Stimulated activated CD8-positive, alpha-beta memory T cell treated with anti-CD3 and anti-CD28 coated beads, Interleukin-15, amount 100 ng/mL, for 4 hours (primary cell): ENCODE measurements around the gene BCL2.
"Not testable (repeated sequence)": the region's sequence is repeated elsewhere in the genome, so short reads cannot be mapped to it uniquely, and the experiment has no call there.

Experiments used
- DNase-seq, 2 donors: peaks; one replicate each; pipeline ENCODE4 v3.0.0-alpha.2; 2020; ENCODE audit warnings: low read depth in 2 of 2

Gene BCL2

DNA sequence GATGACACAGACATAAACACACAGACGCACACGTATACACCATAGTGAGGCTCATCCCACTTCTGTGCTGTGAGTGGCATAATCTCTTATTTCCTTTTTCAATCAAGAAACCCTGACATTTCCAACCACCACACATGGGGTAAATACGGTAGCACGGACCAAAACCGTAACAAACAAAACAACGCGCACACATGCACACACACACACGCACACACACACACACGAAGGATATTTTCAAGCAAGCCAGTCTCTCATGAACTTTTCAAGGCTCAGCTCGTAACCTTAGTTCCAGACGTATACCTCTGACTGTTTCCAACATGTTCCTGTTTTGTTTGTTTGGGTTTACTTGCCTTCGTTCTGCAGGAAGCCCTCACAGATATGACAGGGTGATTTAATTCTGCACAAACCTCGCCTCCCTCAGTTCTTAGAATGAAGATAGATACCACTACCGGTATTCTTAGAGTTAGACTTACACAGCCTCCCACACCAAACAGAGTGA, 119.8 kb downstream of the BCL2 start:
- no peak for DNase-seq

GRCh38 chr18:63198868-63199742, 120.5 kb downstream of the BCL2 start:
- DNase-seq = no peak

DNA sequence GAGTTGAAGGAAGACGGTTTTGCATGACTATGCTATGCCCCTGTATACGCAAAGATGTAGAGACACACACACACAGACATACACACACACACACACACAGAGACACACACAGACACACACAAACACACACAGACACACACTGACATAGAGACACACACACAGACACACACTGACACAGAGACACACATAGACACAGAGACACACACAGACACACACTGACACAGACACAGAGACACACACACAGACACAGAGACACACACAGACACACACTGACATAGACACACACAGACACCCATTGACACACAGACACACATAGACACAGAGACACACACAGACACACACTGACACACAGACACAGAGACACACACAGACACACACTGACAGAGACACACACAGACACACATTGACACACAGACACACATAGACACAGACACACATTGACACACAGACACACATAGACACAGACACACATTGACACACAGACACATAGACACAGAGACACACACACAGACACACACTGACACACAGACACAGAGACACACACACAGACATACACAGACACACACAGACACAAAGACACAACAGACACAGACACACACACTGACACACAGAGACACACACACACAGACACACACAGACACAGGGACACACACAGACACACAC, 121.3 kb downstream of the BCL2 start:
- DNase-seq = no peak

DNA sequence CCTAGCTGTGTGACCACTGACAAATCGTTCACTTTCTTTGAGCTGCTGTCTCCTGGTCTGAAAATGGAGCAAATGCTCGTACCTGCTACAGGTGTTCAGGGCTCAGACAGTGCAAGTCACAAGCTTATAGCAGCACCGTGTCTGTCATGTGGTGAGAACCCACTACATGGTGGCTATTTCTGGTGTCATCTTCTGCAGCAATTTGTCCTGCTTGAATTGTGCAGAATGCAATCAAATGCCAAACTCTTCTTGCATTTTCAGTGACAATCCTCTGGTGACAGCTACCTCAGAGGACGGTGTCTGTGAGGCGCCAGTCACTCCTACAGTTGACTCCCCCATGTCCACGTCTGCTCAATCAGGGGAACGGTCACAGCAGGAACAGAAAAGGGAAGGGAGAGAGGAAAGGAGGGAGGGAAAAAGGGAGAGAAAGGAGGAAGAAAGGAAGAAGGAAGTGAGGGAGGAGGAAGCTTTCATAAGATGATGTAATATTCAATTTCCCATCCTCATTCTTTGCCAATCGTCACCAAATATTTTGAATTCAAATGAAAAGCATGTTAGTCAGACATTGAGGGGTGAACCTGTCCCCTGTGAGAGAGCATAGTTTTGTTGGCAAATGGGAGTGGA, 122.2 kb downstream of the BCL2 start:
- no peak for DNase-seq

DNA sequence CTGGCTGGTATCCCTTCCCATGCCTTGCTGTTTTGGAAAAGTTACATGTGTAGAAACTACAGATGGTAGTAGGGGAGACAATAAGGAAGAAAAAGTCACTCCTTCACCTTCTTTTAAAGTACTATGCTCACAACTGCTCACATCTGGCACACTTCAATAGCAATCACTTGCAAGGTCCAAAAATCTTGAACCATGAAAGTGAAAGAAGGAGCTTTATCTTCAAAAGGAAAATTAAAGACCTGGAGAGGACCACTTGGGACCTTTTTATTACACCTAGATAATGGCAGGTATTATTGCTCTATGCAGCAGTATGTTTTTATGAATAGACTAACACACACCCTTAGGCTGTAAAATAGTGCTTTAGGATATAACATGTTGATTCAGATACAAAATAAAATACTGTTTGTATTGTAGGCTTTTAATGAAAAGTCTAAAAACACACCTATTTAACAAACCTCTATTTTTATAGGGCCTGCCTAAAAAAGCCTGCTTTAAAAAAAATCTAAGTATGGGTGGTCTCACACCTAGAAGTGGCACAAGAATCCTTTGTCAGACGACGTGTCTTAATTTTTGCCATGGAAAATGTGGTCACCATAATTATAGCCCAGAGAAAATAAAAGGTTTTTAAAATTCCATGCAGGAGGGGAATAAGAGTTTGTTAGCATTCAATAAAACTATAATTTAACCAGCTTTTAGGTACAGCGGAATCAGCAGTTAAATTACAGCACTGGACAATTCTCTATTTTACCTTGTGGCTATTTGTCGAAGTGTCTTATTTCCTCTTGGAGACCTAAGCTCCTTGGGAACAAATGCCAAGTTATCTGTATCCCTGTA, 124.0 kb downstream of the BCL2 start:
- no peak for DNase-seq

DNA sequence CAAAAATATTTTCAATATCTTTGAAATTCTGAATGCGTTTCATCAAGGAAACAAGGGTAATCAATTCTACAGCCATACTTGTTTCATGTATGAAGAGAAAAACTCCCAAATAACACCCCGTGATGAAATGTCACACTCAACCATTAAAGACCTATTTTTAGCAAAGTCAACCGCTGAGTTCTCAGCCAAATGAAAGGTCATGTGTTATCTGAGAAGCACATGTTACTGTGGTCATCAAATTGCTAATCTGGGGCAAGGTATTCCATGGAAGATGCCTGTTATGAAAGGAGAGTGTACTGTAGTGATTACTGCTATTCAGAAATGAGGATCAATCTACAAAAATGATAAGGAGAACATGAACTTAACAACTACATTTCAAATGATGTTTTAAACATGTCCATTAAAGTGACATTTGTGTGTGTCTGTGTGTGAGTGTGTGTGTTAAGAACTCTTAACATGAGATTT, 126.7 kb downstream of the BCL2 start:
- no peak for DNase-seq

DNA sequence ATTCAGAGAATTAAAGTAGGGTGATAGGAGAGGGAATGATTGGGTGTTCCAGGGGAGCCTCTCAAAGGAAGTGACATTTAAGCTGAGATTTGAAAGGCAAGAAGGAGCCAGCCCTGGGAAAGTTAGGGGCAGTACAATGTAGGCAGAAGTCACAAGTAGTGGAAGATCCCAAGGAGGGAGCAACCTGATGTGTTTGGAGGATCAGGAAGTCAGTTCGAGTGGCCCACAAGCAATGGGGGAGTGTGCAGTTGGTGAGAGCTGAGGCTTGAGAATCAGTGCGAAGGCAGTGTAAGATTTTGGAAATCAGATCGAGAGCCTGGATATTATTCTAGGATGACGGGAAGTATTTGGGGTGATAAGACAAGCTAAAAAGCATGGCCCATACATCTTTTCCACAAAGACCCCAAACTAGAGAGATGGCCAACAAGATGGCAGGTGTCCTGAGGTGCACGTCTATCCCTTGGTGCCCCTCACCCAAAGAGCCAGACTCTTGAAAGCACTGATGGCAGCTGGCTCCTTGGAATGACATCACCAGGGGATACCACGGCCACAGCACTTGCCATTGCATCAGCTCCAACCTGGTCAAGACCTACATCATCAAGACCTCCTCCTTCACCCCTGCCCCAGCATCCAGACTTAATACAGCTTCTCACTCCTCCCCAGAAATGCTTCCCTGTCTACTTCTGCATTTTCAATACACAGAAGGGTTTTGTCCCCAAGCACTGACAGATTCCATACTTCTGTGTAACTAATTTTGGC, 127.3 kb downstream of the BCL2 start:
- DNase-seq = no peak

GRCh38 chr18:63191413-63191812, 128.2 kb downstream of the BCL2 start:
- DNase-seq = no peak

DNA sequence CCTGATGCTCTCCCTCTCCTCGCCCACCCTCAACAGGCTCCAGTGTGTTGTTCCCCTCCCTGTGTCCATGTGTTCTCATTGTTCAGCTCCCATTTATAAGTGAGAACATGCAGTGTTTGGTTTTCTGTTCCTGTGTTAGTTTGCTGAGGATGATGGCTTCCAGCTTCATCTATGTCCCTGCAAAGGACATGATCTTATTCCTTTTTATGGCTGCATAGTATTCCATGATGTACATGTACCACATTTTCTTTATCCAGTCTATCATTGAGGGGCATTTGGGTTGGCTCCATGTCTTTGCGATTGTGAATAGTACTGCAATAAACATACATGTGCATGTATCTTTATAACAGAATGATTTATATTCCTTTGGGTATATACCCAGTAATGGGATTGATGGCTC, 128.7 kb downstream of the BCL2 start:
- DNase-seq = not testable (repeated sequence)

GRCh38 chr18:63189817-63190216, 129.8 kb downstream of the BCL2 start:
- no peak for DNase-seq

GRCh38 chr18:63189041-63189440, 130.5 kb downstream of the BCL2 start:
- DNase-seq = no peak

- no peak for DNase-seq
Measured at GRCh38 chr18:63187791-63188460, 131.6 kb downstream of the BCL2 start.

- no peak for DNase-seq
Measured at GRCh38 chr18:63187223-63187574, 132.4 kb downstream of the BCL2 start.

DNA sequence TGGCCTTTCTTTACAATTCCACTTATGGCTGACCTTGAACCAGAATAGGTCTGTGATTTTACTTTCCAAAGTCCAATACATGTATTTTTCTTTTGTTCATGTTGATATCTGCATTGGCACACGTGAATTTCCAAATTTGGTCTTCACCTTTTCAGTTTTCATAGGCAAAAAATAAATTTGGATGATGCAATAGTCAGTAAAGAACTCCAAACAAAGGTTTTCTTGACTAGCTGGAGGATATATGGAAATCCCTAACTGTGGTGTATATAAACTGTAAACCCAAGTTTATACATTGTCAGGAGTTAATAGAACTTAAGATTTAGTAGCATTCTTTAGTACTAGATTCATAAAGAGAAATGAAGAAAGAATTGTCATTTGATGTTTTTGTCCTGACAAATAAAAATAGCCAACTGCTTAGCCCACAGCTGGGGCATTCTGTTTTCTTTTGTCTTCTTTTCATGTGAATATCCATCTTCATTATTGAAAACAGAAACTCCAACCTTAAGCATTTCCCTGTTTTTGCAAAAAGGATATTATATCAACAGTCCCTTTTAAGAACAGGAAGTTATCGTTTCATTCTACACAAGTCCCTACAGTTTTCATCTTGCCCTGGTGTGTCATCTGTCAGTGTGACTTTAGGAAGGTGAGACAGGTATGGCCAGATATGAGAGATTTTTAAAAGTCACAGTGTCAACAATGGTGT, 132.9 kb downstream of the BCL2 start:
- DNase-seq = no peak

- no peak for DNase-seq
Measured at GRCh38 chr18:63185984-63186383, 133.6 kb downstream of the BCL2 start.

GRCh38 chr18:63183952-63184770, 135.4 kb downstream of the BCL2 start:
- DNase-seq = no peak

GRCh38 chr18:63183378-63183777, 136.2 kb downstream of the BCL2 start:
- no peak for DNase-seq

DNA sequence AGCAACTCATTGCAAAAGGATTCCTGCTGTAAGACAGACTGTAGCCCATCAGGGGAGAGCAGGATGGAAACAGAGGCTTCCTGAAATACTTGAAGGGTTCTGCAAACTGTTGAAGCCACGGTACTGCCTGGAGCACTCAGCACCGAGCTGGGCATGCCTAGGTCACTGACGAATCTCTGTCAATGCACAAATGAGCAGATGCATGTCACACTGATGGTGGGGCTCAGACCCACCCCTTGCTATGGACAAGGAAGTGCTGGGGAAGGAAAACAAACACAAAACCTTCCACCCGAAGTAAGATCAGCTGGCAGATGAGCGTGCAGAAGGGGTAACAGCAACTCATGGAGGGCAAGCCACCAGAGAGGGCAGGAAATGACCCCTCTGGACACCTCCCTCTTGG, 136.7 kb downstream of the BCL2 start:
- no peak for DNase-seq

GRCh38 chr18:63182310-63182772, 137.2 kb downstream of the BCL2 start:
- no peak for DNase-seq
